Activated T-helper 1 cell treated with Interleukin-2 at 50 U/mL for 16 hours (primary cell): ENCODE measurements around the gene RAB11FIP3.
"Not testable (repeated sequence)": the region's sequence is repeated elsewhere in the genome, so short reads cannot be mapped to it uniquely, and the experiment has no call there.

Experiments used
- DNase-seq: peaks from one replicate; pipeline ENCODE4 v3.0.0-alpha.2; 2020; ENCODE audit warnings: low read depth

The RAB11FIP3 gene

GRCh38 chr16:495127-495748, 69.8 kb downstream of the RAB11FIP3 start:
- DNase-seq = no peak

- DNase-seq = no peak
Observed at GRCh38 chr16:496097-496886, 70.8 kb downstream of the RAB11FIP3 start.

- DNase-seq = no peak
Observed at GRCh38 chr16:497258-497657, 71.8 kb downstream of the RAB11FIP3 start.

GRCh38 chr16:499924-500323, 74.5 kb downstream of the RAB11FIP3 start:
- no peak for DNase-seq

- DNase-seq = no peak
Observed at GRCh38 chr16:500709-501108, 75.3 kb downstream of the RAB11FIP3 start.

GRCh38 chr16:502179-502943, 76.9 kb downstream of the RAB11FIP3 start:
- DNase-seq = no peak

- DNase-seq = no peak
Observed at GRCh38 chr16:503150-504071, 78.0 kb downstream of the RAB11FIP3 start.

- no peak for DNase-seq
Observed at GRCh38 chr16:505479-506245, 80.2 kb downstream of the RAB11FIP3 start.

GRCh38 chr16:506246-506546, 80.7 kb downstream of the RAB11FIP3 start:
- DNase-seq = no peak

GRCh38 chr16:507527-507926, 82.1 kb downstream of the RAB11FIP3 start:
- not testable (repeated sequence) for DNase-seq

- DNase-seq = no peak
Observed at GRCh38 chr16:507996-508395, 82.5 kb downstream of the RAB11FIP3 start.

- no peak for DNase-seq
Observed at GRCh38 chr16:508884-509736, 83.7 kb downstream of the RAB11FIP3 start.

GRCh38 chr16:510066-510825, 84.8 kb downstream of the RAB11FIP3 start:
- DNase-seq = no peak

- no peak for DNase-seq
Observed at GRCh38 chr16:512802-513201, 87.4 kb downstream of the RAB11FIP3 start.

- DNase-seq = no peak
Observed at GRCh38 chr16:513950-514349, 88.5 kb downstream of the RAB11FIP3 start.

GRCh38 chr16:515175-515938, 89.9 kb downstream of the RAB11FIP3 start:
- no peak for DNase-seq

GRCh38 chr16:515939-516226, 90.4 kb downstream of the RAB11FIP3 start:
- no peak for DNase-seq

- no peak for DNase-seq
Observed at GRCh38 chr16:516301-516700, 90.9 kb downstream of the RAB11FIP3 start.

- DNase-seq = no peak
Observed at GRCh38 chr16:518858-519257, 93.4 kb downstream of the RAB11FIP3 start.
